GM12878 (cell line): ENCODE results near the gene USP2.

ENCODE experiments used
- CTCF ChIP-seq, 3 experiments: IDR thresholded peaks in 2 of 3; conservative IDR thresholded peaks in 1 of 3; 2 replicates each; pipeline ENCODE4 v1.5.1; 2011; ENCODE audit warnings: low read depth in 3 of 3, low read length in 3 of 3, mild to moderate bottlenecking in 3 of 3, control low read depth in 2 of 3, moderate library complexity in 2 of 3, inconsistent platforms in 1 of 3, mixed read lengths in 1 of 3; ENCODE audit not compliant: control insufficient read depth in 2 of 3, insufficient read depth in 1 of 3; ENCODE audit errors: extremely low read depth in 1 of 3
- EZH2 ChIP-seq: IDR thresholded peaks from 2 replicates; pipeline ENCODE4 v1.6.1; 2012; ENCODE audit warnings: low read depth, mild to moderate bottlenecking, control low read depth, inconsistent platforms, low read length, borderline replicate concordance; ENCODE audit not compliant: control insufficient read depth
- NBN ChIP-seq: fragments of 450-650 bp; IDR thresholded peaks from 2 replicates; pipeline ENCODE4 v1.6.1; 2016
- NFIC ChIP-seq: IDR thresholded peaks from 2 replicates; pipeline ENCODE4 v1.6.1; 2012; ENCODE audit warnings: low read depth, mild to moderate bottlenecking, inconsistent platforms, low read length, moderate library complexity
- POLR2A ChIP-seq: IDR thresholded peaks from 2 replicates; pipeline ENCODE4 v1.6.1; 2011; ENCODE audit warnings: low read depth, mild to moderate bottlenecking, low read length
- TAF1 ChIP-seq: IDR thresholded peaks from 2 replicates; pipeline ENCODE4 v1.6.1; 2011; ENCODE audit warnings: mild to moderate bottlenecking, low read depth, low read length, borderline replicate concordance
- YY1 ChIP-seq: IDR thresholded peaks from 2 replicates; pipeline ENCODE4 v1.6.1; 2011; ENCODE audit warnings: low read depth, mild to moderate bottlenecking, low read length
- ZNF274 ChIP-seq: IDR thresholded peaks from one replicate; pipeline ENCODE4 v1.8.0; 2011; ENCODE audit not compliant: insufficient read length, insufficient read depth

GRCh38 chr11:119356349-119357031 is 25.0 kb downstream of the USP2 start:
- TF ChIP-seq NBN (peak; percentile 58; the same call in 1 of the 2 replicates), NFIC (no peak), CTCF (IDR thresholded peaks at IDR 0.05 in 2 of 3, conservative IDR thresholded peaks at IDR 0.05 in 1 of 3; ENCODE audit: control insufficient read depth in 2 of 3, extremely low read depth in 1 of 3, insufficient read depth in 1 of 3, low read depth in 3 of 3, low read length in 3 of 3) (peak; percentile 78 to 94 (median 90)), EZH2 (no peak), TAF1 (no peak), ZNF274 (no peak), YY1 (peak; percentile 41), POLR2A (no peak)
